GM21390 (cell line): Measurements from ENCODE around the gene PLCD1.
"Not testable (repeated sequence)": the region's sequence is repeated elsewhere in the genome, so short reads cannot be mapped to it uniquely, and the experiment has no call there.

Source experiments
- ATAC-seq: cut with Tn5 transposase; IDR thresholded peaks from one replicate; pipeline ENCODE4 v1.9.1; 2021; ENCODE audit not compliant: unreplicated experiment

Gene PLCD1

DNA sequence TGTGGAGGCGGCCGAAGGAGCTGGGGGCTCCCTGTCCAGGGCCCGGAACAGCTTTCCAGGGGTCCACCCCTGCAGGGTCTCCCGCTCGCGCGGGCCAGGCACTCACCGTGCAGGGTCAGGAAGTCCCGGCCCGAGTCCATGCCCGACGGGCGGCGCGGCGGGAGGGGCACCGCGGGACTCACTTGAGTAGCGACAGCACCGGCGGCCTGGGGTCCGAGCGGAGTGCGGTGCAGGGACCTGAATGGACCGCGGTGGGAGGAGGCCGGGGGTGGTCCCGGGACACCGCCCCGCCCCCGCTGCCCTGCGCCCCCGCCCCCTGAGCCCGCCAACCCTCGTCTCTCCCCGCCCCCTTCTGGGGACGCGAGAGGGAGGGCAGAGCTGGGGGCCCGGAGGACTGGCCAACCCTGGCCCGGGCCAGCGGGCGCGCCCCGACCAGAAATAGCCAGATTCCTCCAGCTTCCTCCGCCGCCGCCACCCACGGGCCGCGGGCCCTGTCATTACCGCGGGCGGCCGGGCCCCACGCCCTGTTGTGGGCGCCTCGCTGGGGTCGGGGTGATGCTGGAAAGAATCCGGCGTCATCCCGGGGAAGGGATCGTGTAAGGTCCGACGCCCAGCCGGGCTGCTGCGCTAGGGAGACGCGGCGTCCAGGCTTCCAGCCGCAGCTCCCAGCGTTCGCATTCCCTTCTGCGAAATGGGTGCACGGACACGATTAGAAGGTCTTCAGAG lies at the start of gene PLCD1:
PLCD1 (minus strand) TSS at position 243 of the 726 bp plus-strand sequence; CDS start at position 140, 103 bp downstream.
- no peak for ATAC-seq

DNA sequence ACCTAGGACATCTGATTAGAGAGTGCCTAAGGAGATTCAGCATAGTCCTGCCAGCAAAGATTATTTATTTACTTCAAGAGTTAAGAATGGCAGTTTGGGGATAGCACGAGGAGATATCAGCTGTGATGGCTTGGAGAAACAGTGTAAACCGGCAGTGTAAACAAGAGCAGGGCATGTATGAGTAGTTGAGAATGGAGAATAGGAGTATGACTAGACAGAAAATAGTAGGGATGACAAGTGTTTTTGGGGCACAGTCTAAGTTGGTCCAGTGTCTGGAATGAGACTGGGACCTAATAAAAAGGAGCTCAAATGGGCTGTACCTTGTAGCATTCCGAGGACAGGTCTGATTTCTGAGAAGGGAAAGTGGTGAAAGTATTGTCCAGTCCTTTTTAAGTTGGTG lies 47.6 kb upstream of the PLCD1 start:
- ATAC-seq, result not testable (repeated sequence)

DNA sequence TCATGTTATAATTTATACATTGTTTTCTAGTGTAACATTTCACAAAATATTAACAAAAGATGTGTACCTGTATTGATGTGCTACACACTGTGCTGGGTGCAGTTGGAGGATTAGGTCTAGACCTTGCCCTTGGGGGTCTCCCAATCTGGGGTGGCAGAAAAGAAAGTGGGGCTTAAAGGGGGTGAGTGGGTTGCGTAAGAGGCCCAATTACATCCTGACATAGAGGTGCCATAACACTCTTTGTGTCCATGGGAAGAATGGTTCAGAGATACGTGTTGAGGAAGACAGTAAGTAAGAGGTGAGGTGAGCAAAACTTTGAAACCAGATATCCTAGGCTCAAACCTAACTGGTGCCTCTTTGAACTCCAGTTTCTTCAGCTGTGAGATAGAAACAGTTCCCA lies 40.6 kb upstream of the PLCD1 start:
- ATAC-seq, result no peak

DNA sequence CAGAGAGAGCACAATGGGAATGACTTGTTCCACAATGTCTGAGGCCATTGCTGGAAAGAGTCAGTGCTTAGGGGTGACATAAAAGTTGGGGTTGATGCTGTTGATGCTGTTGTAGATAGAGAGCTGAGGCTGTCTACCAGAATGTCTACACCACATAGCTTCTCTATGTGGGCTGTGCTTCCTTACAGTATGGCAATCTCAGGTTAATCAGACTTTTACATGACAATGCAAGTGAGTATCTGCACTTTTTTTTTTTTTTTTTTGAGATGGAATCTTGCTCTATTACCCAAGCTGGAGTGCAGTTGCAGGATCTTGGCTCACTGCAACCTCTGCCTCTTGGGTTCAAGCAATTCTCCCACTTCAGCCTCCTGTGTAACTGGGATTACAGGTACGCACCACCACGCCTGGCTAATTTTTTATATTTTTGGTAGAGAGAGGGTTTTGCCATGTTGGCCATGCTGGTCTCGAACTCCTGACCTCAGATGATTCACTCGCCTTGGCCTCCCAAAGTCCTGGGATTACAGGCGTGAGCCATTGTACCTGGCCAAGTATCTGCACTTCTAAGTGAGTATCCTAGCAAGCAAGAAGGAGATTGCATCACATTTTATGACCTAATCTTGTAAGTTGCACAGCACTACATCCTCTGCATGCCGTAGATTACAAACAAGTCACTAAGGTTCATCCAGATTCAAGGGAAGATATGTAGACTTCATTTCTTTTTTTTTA lies 38.2 kb upstream of the PLCD1 start:
- no peak for ATAC-seq

DNA sequence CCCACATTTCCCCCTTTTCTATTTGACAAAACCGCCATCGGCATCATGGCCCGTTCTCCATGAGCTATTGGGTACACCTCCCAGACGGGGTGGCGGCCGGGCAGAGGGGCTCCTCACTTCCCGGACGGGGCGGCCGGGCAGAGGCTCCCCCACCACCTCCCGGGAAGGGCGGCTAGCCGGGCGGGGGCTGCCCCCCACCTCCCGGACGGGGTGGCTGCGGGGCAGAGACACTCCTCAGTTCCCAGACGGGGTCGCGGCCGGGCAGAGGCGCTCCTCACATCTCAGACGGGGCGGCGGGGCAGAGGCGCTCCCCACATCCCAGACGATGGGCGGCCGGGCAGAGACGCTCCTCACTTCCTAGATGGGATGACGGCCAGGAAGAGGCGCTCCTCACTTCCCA lies 35.0 kb upstream of the PLCD1 start:
- ATAC-seq, result not testable (repeated sequence)

DNA sequence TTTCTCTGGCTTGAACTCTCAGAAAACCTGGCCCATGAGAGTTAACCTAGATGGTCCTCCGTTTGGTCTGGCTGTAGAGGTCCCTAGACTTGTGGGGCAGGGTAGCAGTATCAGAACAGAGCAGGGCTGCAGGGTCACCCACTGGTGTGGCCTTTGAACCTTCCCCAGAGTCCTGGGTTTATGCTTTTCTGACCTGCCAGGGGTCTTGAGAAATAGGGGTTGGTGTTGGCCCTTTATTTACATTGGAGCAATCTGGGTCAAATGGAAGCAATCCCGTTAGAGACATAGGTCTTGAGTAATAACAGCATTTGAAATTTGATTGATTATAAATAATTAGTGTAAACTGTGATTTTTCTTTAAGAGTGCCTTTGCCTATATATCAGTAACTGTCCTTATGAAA lies 33.4 kb upstream of the PLCD1 start:
- ATAC-seq, result no peak

DNA sequence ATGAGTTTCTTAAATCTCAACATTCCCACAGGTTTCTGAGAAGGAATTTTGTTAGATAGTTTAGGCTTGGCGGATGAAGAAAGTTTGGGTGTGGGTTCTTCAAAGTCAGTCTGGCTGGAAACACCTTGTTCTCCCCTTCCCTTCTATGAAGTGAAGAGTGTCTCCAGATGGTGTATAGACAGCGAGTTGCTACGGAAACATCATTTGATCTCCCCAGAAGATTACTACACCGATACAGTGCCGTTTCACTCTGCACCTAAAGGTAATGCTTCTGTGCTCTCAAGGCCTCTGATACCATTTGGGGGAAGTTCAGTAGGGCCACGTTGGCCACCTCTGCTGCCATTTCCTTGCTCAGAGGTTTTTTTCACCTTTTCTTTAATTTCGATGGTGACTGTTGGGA lies 30.1 kb upstream of the PLCD1 start:
- ATAC-seq, result no peak

DNA sequence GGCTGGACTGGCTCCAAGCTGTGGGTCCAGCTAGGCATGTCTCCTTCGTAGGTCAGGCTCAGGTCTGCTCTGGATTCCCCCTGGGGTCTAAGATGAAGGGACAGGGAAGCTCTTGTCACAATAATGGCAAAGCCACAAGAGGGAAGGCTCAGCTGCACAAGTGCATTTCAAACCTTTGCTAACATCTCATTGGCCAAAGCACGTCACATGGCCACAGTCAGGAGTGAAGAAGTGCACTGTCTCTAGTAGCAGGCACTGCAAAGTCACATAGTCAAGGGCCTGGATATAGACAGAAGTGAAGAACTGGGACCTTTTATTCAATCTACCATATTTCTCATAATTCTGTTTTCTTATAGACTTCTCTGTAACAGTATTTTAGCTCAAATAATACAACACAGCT lies 29.7 kb upstream of the PLCD1 start:
- ATAC-seq, result no peak

DNA sequence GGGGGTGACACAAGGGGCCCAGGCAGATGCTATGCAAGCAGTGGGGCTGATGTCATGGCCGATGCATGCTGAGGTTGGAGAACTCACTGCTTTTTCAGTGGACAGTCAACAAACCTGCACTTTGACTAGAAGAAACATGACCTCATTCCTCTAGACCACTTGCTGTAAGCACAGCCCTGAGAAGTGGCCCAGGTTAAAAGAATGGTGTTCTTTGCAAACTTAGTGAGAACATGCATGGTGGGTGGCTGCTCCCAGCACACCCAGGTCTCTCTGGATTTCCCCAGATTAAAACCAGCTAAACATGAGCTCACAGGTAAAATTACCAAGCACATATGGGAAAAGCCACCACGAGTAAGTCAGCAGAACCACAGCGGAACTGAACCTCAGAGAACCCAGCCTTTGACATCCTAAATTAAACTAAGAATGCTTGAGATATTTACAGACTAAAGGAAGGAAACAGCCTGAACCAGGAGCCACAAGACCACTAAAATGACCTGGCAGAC lies 25.1 kb upstream of the PLCD1 start:
- ATAC-seq, result peak; percentile 51

DNA sequence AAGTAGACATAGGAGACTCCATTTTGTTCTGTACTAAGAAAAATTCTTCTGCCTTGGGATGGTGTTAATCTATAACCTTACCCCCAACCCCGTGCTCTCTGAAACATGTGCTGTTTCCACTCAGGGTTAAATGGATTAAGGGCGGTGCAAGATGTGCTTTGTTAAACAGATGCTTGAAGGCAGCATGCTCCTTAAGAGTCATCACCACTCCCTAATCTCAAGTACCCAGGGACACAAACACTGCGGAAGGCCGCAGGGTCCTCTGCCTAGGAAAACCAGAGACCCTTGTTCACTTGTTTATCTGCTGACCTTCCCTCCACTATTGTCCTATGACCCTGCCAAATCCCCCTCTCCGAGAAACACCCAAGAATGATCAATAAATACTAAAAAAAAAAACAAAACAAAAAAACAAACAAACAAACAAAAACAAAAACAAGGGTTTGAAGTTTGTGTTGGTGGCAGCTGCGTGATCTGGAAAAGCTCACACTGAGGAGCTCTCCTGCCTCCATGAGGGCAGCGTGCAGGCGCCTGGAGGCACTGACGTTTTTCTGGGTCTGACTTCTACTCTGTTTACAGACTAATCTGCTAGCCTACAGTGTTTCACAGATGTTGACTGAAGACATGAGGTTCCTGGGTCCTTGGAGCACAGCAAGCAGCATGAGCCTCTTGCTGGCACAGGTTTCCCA lies 24.5 kb upstream of the PLCD1 start:
- peak; percentile 16 for ATAC-seq

DNA sequence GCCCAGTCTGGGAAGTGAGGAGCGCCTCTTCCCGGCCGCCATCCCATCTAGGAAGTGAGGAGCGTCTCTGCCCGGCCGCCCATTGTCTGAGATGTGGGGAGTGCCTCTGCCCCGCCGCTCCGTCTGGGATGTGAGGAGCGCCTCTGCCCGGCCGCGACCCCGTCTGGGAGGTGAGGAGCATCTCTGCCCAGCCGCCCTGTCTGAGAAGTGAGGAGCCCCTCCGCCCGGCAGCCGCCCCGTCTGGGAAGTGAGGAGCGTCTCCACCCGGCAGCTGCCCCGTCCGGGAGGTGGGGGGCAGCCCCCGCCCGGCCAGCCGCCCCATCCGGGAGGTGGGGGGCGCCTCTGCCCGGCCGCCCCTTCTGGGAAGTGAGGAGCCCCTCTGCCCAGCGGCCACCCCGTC lies 23.8 kb upstream of the PLCD1 start:
- ATAC-seq, result not testable (repeated sequence)

DNA sequence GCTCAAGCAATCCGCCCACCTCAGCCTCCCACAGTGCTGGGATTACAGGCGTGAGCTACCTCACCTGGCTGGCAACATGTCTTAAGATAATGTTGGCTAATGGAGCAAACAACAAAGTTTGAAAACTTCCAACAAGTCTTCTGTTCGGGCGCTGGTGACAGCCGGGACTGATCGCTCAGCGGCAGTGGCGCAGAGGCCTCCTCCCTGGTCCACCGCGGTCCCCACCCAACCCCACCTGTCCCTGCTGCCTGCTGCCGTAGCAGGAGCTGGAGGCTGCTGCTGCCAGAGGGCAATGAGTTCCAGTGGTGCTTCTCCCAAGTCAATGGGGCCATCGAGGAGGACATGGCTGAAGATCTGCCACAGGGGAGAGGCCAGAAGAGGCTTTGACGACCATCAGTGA lies 21.7 kb upstream of the PLCD1 start:
- ATAC-seq, result no peak

DNA sequence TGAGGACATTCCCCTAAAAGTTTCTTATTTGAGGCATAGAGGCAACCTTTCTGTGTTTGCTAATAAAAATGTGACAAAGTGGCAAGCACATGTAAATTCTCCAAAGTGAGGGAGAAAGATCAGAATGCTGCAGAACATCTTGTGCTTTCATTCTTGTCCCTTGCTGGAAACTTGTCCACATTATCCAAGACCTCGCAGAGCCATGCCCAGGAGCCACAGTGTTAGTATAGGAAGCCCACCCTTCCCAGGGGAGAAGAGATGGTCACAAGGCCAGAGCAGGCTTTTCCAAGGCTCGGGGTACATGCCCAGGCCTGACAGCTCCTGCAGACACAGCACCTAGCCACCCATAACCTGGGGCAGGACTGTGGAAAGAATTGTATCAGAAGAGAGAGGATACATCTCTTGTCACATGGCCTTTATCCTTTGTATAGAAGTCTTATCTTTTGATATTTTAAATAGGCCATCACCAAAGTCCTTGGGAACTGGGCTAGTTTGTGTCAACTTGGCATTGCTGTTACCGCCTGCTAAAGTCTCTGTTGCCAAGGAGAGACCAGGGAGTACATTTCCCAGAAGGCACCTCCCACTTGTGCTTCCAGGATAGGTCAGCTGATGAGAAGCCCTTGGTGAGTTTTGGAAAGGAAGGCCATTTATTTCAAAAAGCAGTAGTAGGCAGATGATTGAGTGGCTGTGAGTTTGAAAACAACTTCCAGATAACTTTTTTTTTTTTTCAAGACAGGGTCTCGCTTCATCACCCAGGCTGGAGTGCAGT lies 20.1 kb upstream of the PLCD1 start:
- no peak for ATAC-seq

DNA sequence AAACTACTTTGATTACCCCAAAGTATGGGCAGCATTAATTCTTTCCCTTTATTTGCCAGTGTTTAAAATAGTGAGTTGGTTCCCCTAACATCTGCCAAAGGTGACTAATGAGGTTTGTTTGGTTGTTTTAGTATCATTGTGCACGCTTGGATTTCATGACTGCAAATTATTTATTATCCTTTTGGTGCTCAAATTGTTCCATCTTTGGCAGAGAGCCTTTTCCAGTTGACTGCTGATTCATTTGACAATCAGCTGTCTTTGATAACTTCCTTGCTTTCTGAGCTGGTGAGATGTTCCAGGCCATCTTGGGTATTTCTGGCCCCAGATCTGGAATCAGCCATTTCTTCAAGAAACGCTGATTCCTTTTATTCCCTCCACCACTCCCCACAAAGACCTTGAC lies 18.5 kb upstream of the PLCD1 start:
- no peak for ATAC-seq

DNA sequence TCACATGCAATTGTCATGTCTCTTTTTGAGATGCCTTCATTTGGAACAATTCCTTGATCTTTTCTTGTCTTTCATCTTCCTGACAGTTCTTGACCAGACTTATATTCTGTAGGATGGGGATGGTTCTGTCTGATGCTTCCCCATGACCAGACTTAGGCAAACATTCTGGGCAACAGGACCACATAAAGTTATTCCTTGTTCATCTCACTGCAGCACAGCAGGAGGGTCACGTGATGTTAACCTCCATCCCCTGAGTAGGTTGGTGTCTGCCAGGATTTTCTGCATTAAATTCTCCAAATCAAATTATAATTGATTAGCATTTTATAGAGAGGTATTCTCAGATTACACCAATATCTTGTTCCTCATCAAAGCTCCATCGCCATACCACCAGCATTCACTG lies 17.4 kb upstream of the PLCD1 start:
- ATAC-seq, result no peak

DNA sequence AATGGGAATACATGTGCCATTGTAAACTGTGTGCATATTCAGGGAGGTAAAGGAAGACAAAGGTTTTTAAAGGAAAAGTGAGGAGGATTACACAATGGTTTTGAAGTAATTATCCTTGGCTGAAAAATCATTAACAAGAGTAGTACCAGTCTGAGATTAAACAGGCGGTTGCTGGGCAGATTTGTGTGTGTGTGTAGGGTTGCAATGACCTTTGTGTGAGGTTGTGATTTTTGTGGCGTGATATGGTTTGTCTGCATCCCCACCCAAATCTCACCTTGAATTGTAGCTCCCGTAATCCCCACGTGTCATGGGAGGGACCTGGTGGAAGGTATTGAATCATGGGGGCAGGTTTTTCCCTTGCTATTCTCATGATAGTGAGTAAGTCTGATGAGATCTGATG lies 16.6 kb upstream of the PLCD1 start:
- no peak for ATAC-seq

DNA sequence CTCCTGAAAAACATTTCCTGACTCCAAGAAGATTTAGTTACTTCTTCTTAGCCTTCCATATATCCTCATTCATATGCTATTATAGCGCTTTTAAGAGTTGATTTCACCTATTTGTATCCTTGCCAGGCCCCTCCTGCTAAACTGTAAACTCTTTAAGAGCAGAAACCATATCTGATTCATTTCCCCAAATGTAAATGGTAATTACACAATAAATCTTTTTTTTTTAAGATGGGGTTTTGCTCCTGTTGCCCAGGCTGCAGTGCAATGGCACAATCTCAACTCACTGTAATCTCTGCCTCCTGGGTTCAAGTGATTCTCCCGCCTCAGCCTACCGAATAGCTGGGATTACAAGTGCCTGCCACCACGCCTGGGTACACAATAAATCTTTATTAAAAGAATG lies 14.0 kb upstream of the PLCD1 start:
- no peak for ATAC-seq

DNA sequence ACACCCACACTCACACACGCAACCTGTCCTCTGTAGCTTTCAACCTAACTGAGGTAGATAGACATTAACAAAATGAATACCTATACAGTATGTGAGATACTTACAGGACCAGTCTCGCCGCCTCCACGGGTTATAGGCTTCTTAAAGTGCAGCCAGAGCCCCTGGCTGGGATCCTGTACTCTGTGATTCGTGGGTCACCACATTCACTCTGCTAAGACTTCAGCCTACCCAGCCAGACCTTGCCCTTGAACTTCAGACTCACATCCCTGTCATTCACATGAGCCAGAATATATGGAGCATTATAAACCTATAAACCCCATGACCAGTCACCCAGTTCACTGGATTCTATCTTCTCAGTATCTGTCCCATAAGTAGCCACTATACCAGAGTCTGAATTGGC lies 11.0 kb upstream of the PLCD1 start:
- ATAC-seq, result no peak

DNA sequence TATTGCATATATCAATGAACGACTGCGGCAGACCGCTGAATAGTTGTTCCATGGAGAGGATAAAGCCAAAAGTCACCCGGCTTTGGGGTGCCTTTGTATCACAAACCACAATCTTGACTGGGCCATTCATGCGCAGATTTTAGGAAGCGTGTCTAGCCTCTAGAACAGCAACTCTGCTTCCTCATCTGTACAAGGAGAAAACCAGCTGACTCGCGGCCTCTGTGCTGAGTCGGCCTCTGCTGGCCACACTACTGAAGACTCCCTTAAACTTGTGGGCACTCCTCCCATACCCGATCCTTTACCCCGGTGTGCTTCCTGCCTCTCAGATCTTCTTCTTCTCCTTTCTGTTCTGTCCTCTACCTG lies 10.4 kb upstream of the PLCD1 start:
- peak; percentile 56 for ATAC-seq

DNA sequence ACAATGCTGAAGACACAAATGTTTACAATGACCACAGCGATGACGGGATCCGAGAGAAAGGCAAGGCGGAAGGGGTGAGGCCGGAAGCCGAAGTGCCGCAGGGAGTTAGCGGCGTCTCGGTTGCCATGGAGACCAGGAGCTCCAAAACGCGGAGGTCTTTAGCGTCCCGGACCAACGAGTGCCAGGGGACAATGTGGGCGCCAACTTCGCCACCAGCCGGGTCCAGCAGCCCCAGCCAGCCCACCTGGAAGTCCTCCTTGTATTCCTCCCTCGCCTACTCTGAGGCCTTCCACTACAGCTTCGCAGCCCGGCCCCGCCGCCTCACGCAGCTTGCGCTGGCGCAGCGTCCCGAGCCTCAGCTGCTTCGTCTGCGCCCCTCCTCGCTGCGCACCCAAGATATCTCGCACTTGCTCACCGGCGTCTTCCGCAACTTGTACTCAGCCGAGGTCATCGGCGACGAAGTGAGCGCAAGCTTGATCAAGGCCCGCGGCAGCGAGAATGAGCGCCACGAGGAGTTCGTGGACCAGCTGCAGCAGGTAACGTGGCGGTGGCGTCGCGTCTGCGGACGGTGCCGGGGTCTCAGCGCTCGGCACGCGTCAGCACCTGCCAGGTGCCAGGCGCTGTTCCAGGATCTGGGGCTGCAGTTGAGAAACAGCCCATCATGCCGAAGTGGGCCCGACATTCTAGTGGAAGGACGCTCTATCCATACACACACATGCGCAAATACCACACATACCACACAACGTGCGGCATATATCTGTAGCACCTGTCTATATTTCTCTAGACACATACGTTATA lies 9.9 kb upstream of the PLCD1 start, which contains the start of gene DLEC1:
DLEC1 (plus strand) TSS at position 108 of the 798 bp plus-strand sequence; CDS start at position 126, 18 bp downstream.
- peak; percentile 89 for ATAC-seq
